HCT116 (cell line): Measurements from ENCODE around the gene STX1A. TPM values are rescaled to one million over a fixed set of nuclear protein-coding genes. Genes with fewer than 3 reads are reported as not detected.
"Not testable (repeated sequence)": the region's sequence is repeated elsewhere in the genome, so short reads cannot be mapped to it uniquely, and the experiment has no call there.

ENCODE experiments used
- ATAC-seq: fragments of 200-7000 bp; cut with Tn5 transposase; 2 replicates; pipeline ENCODE4 v1.9.1; 2020; ENCODE audit warnings: mild to moderate bottlenecking, moderate library complexity
- BruUV-seq: library from RNA; stranded (reverse); fragments of 400-500 nt; replicated peaks from 2 replicates; lab custom pipeline; 2021; lab: Mats Ljungman, UMichigan
- CTCF ChIA-PET: fragments of 300-600 bp; sonication (Branson Sonifier 250); formaldehyde crosslinking; loops from one replicate; lab custom pipeline; 2021; ENCODE audit warnings: antibody characterized with exemption; lab: Charles Lee
- POLR2A ChIA-PET: fragments of 300-600, 350-600 bp; sonication (Branson Sonifier 250); formaldehyde crosslinking; loops from one replicate; lab custom pipeline; 2021; ENCODE audit warnings: antibody characterized with exemption; lab: Charles Lee
- RAD21 ChIA-PET, 2 experiments: fragments of 300-600 bp; sonication (Branson Sonifier 250); formaldehyde crosslinking; loops; one replicate each; lab custom pipeline; 2023; ENCODE audit warnings: low total read pairs in 2 of 2; ENCODE audit not compliant: uncharacterized antibody in 2 of 2, unreplicated experiment in 2 of 2, low non-redundant PET in 1 of 2; lab: Charles Lee
- DNase-seq: peaks from one replicate; pipeline ENCODE4 v3.0.0-alpha.2; 2010; ENCODE audit warnings: low read depth, low spot score
- H2AFZ ChIP-seq: fragments of 200-600 bp; shearing (Covaris generic), sonication (generic); 2 replicates; pipeline ENCODE4 v1.6.1; 2017; ENCODE audit warnings: low read depth, mixed run types, mixed read lengths, antibody characterized with exemption, low read length; ENCODE audit not compliant: poor library complexity, severe bottlenecking
- H3K27ac ChIP-seq: 2 replicates; pipeline ENCODE4 v1.5.1; 2012; ENCODE audit warnings: low read depth, low read length
- H3K27me3 ChIP-seq: fragments of 200-600 bp; sonication (generic); 2 replicates; pipeline ENCODE4 v1.6.1; 2016; ENCODE audit warnings: mixed run types, low read length, mixed read lengths; ENCODE audit not compliant: insufficient read depth
- H3K36me3 ChIP-seq, 2 experiments: fragments of 200-500 bp in 1 of 2; fragments of 200-600 bp in 1 of 2; sonication (Bioruptor generic) in 1 of 2; sonication (generic) in 1 of 2; 2 replicates each; pipeline versions ENCODE4 v1.5.1 to v1.6.1; 2014 to 2016; ENCODE audit warnings: low read length in 2 of 2, inconsistent platforms in 1 of 2, mixed read lengths in 1 of 2, mixed run types in 1 of 2; ENCODE audit not compliant: insufficient read depth in 2 of 2, control insufficient read depth in 1 of 2
- H3K4me1 ChIP-seq, 2 experiments: fragments of 200-600 bp in 1 of 2; sonication (generic) in 1 of 2; 2 replicates each; pipeline versions ENCODE4 v1.5.1 to v1.6.1; 2012 to 2017; ENCODE audit warnings: low read length in 2 of 2, inconsistent platforms in 1 of 2, mild to moderate bottlenecking in 1 of 2, mixed read lengths in 1 of 2, mixed run types in 1 of 2, moderate library complexity in 1 of 2; ENCODE audit not compliant: insufficient read depth in 2 of 2, control insufficient read depth in 1 of 2
- H3K4me2 ChIP-seq: fragments of 200-600 bp; sonication (generic); 2 replicates; pipeline ENCODE4 v1.6.1; 2017; ENCODE audit warnings: mixed run types, low read length, mixed read lengths
- H3K4me3 ChIP-seq, 2 experiments: fragments of 200-600 bp in 1 of 2; sonication (generic) in 1 of 2; replicated peaks in 1 of 2; 2 replicates each; pipeline ENCODE4 v1.5.1; 2011 to 2016; ENCODE audit warnings: low read length in 2 of 2, control low read depth in 1 of 2, low read depth in 1 of 2, mild to moderate bottlenecking in 1 of 2, mixed read lengths in 1 of 2, mixed run types in 1 of 2
- H3K79me2 ChIP-seq: fragments of 200-600 bp; sonication (generic); 2 replicates; pipeline ENCODE4 v1.6.1; 2017; ENCODE audit warnings: mild to moderate bottlenecking, mixed run types, low read length, moderate library complexity, mixed read lengths; ENCODE audit not compliant: insufficient read depth
- H3K9ac ChIP-seq: fragments of 200-600 bp; sonication (generic); 2 replicates; pipeline ENCODE4 v1.6.1; 2016; ENCODE audit warnings: low read length, mixed read lengths
- H3K9me2 ChIP-seq: fragments of 200-600 bp; sonication (generic), shearing (Covaris generic); 2 replicates; pipeline ENCODE4 v1.6.1; 2017; ENCODE audit warnings: mixed run types, mild to moderate bottlenecking, moderate library complexity; ENCODE audit not compliant: insufficient read depth
- H3K9me3 ChIP-seq, 2 experiments: fragments of 200-500 bp in 1 of 2; fragments of 200-600 bp in 1 of 2; sonication (Bioruptor generic) in 1 of 2; sonication (generic) in 1 of 2; 2 replicates each; pipeline ENCODE4 v1.6.1; 2014 to 2017; ENCODE audit warnings: low read length in 2 of 2, mixed read lengths in 2 of 2, inconsistent platforms in 1 of 2, low read depth in 1 of 2, mild to moderate bottlenecking in 1 of 2, mixed run types in 1 of 2, moderate library complexity in 1 of 2; ENCODE audit not compliant: control insufficient read depth in 1 of 2, insufficient read depth in 1 of 2
- H4K20me1 ChIP-seq: fragments of 200-600 bp; sonication (generic), shearing (Covaris generic); 2 replicates; pipeline ENCODE4 v1.6.1; 2017; ENCODE audit warnings: mixed run types, mild to moderate bottlenecking, moderate library complexity; ENCODE audit not compliant: insufficient read depth
- CTCF ChIP-seq, 3 experiments: fragments of 200-600 bp in 1 of 3; sonication (generic) in 1 of 3; IDR thresholded peaks in 2 of 3; conservative IDR thresholded peaks in 1 of 3; 2 replicates each; pipeline ENCODE4 v1.5.1; 2012 to 2017; ENCODE audit warnings: low read depth in 2 of 3, low read length in 2 of 3, antibody characterized with exemption in 1 of 3, borderline replicate concordance in 1 of 3, control low read depth in 1 of 3, mild to moderate bottlenecking in 1 of 3, mixed read lengths in 1 of 3, mixed run types in 1 of 3, moderate library complexity in 1 of 3; ENCODE audit not compliant: insufficient read depth in 1 of 3
- RAD21 ChIP-seq: IDR thresholded peaks from 2 replicates; pipeline ENCODE4 v1.6.1; 2012; ENCODE audit warnings: low read depth, mild to moderate bottlenecking
- SIN3A ChIP-seq: IDR thresholded peaks from 2 replicates; pipeline ENCODE4 v1.6.1; 2012; ENCODE audit warnings: low read depth
- SP1 ChIP-seq: IDR thresholded peaks from 2 replicates; pipeline ENCODE4 v1.6.1; 2012; ENCODE audit warnings: low read depth
- ZNF274 ChIP-seq: fragments of 200-500 bp; sonication (Bioruptor generic); IDR thresholded peaks from 2 replicates; pipeline ENCODE4 v1.6.1; 2014; ENCODE audit warnings: mild to moderate bottlenecking, low read depth, low read length, inconsistent platforms
- intact Hi-C: fragments of 100-400 bp; cut with micrococcal nuclease; formaldehyde crosslinking; loops from 2 replicates; pipeline ENCODE4 v1.10.0; 2022
- total RNA-seq: library from RNA; stranded (reverse); gene quantifications from one replicate; pipeline ENCODE4 v1.2.1, GENCODE V29; 2021; ENCODE audit not compliant: unreplicated experiment
- TF ChIP-seq, protein P1 (sequence below): IDR thresholded peaks from 2 replicates; pipeline ENCODE4 v1.6.1; 2012

The STX1A gene
- total RNA-seq, 1 experiment from 2014 or later, result 39.4 TPM

DNA sequence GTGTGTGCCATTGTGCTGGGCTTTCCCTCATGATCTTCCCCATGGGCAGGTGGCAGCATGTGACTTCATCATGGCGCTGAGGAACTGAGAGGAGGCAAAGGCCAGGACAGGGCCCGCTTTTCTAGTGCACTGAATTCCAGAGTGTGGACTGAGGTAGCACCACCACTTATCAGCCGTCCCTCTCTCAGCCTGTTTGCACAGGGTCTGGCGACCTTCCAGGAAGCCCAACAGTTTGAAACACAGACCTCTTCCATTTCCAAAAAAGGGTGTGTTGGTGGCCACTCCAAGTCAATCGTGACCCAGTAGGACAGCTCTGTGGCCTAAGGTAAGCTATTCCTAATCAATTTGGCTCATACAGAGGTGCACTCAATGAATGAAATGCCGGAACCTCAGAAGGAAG is 40.6 kb downstream of the STX1A start:
- no peak overlapping the region for H3K4me2 ChIP-seq
- TF ChIP-seq, protein P1, sequence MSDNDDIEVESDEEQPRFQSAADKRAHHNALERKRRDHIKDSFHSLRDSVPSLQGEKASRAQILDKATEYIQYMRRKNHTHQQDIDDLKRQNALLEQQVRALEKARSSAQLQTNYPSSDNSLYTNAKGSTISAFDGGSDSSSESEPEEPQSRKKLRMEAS, result no peak
- TF ChIP-seq SP1, result no peak
- no peak for TF ChIP-seq SIN3A
- TF ChIP-seq ZNF274, result no peak
- ChIA-PET CTCF (interaction anchor here (0.6 kb wide), 1 partner anchor 75 kb away, joined by 4 read pairs; no protein-coding TSS in a partner anchor), RAD21 (no interaction called here), POLR2A (no interaction called here)
- no peak overlapping the region for H3K27ac ChIP-seq
- H3K4me3 ChIP-seq, result no peak overlapping the region
- BruUV-seq, result no TSS peak
- H2AFZ ChIP-seq, result no peak overlapping the region
- ATAC-seq (no peak), DNase-seq (no peak)
- H3K36me3 ChIP-seq, result peaks cover under 1 to 4% of the 10 kb centered on the region in 2 experiments; a peak in 2 of 4 replicates
- peaks cover 49% of the 10 kb centered on the region for H3K79me2 ChIP-seq
- intact Hi-C loops, result no loop called here
- peaks cover 7 to 19% of the 10 kb centered on the region in 2 experiments for H3K4me1 ChIP-seq
- H3K9me3 ChIP-seq, result no peaks in the 10 kb centered on the region
- H3K27me3 ChIP-seq, result no peaks in the 10 kb centered on the region
- no peaks in the 10 kb centered on the region for H3K9me2 ChIP-seq
- H4K20me1 ChIP-seq, result no peaks in the 10 kb centered on the region
- H3K9ac ChIP-seq, result no peak overlapping the region

GRCh38 chr7:73676062-73676461 is 43.4 kb downstream of the STX1A start:
- H3K27me3 ChIP-seq, DNase-seq, H2AFZ ChIP-seq, H3K27ac ChIP-seq, H4K20me1 ChIP-seq, intact Hi-C loops, H3K9me2 ChIP-seq, H3K36me3 ChIP-seq, H3K4me3 ChIP-seq, BruUV-seq, H3K9ac ChIP-seq, H3K9me3 ChIP-seq, POLR2A ChIA-PET, H3K4me1 ChIP-seq, H3K4me2 ChIP-seq: not testable (repeated sequence)
- ChIA-PET RAD21 (interaction anchor here in 1 of 2 experiments (1.3 kb wide), 1 partner anchor 58 kb away, joined by 3 read pairs; no protein-coding TSS in a partner anchor), CTCF (interaction anchor here (1.0 kb wide), 1 partner anchor 69 kb away, joined by 4 read pairs; no protein-coding TSS in a partner anchor)
- peak; percentile 88 for ATAC-seq
- TF ChIP-seq CTCF (IDR thresholded peaks at IDR 0.05 in 2 of 3, conservative IDR thresholded peaks at IDR 0.05 in 1 of 3; ENCODE audit: borderline replicate concordance in 1 of 3, insufficient read depth in 1 of 3, low read depth in 2 of 3, low read length in 2 of 3) (0 out of 6 replicates have a peak, but pooled peaks of 1 of the 3 experiments have one; percentile 9), RAD21 (peak; percentile 10; the same call in 1 of the 2 replicates)
- H3K79me2 ChIP-seq, result peaks cover 22% of the 10 kb centered on the region
